Peyer's patch (tissue), 4 donors: ENCODE data around the gene STK39. TPM values are rescaled to one million over a fixed set of nuclear protein-coding genes. Genes with fewer than 3 reads are reported as not detected.
A peak's percentile ranks its signal among the peaks of the same experiment; 100 is the strongest.

Source experiments
- DNase-seq, 3 donors: peaks; one replicate each; pipeline ENCODE4 v3.0.0-alpha.2; 2017 to 2019
- H3K27ac ChIP-seq, 4 donors: fragments of 200-600 bp; sonication (generic); one replicate each; pipeline ENCODE4 v1.5.1; 2016 to 2019
- H3K27me3 ChIP-seq, 2 donors: fragments of 200-600 bp; sonication (generic); one replicate each; pipeline ENCODE4 v1.5.1; 2019
- H3K36me3 ChIP-seq, 3 donors: fragments of 200-600 bp; sonication (generic); one replicate each; pipeline ENCODE4 v1.5.1; 2016 to 2019
- H3K4me1 ChIP-seq, 4 donors: fragments of 200-600 bp; sonication (generic); one replicate each; pipeline ENCODE4 v1.5.1; 2016 to 2019
- H3K4me3 ChIP-seq, 4 donors: fragments of 200-600 bp; sonication (generic); 1 replicate in 3 of 4; 2 replicates in 1 of 4; pipeline ENCODE4 v1.5.1; 2016 to 2019; ENCODE audit warnings: mild to moderate bottlenecking in 1 of 4
- H3K9me3 ChIP-seq, 4 donors: fragments of 200-600 bp; sonication (generic); one replicate each; pipeline ENCODE4 v1.5.1; 2016 to 2019; ENCODE audit warnings: mild to moderate bottlenecking in 1 of 4
- CTCF ChIP-seq, 6 experiments: fragments of 450-650 bp in 4 of 6; fragments of 200-600 bp in 2 of 6; sonication (generic) in 1 of 6; IDR thresholded peaks; one replicate each; pipeline ENCODE4 v1.5.1; 2017 to 2019; ENCODE audit warnings: antibody characterized with exemption in 6 of 6, mild to moderate bottlenecking in 3 of 6, moderate library complexity in 1 of 6
- POLR2A ChIP-seq, 2 donors: fragments of 450-650 bp; IDR thresholded peaks; one replicate each; pipeline ENCODE4 v1.5.1; 2017; ENCODE audit warnings: antibody characterized with exemption in 2 of 2, mild to moderate bottlenecking in 2 of 2, moderate library complexity in 2 of 2
- total RNA-seq, 4 donors: library from RNA; depleted of rRNA; stranded (reverse); fragments of >200 nt; gene quantifications; one replicate each; pipeline ENCODE4 v1.1.0, GENCODE V29; 2016

STK39 gene
- total RNA-seq, 4 donors from 2014 or later: 39.6 to 55.9 (median 51.0) TPM

DNA sequence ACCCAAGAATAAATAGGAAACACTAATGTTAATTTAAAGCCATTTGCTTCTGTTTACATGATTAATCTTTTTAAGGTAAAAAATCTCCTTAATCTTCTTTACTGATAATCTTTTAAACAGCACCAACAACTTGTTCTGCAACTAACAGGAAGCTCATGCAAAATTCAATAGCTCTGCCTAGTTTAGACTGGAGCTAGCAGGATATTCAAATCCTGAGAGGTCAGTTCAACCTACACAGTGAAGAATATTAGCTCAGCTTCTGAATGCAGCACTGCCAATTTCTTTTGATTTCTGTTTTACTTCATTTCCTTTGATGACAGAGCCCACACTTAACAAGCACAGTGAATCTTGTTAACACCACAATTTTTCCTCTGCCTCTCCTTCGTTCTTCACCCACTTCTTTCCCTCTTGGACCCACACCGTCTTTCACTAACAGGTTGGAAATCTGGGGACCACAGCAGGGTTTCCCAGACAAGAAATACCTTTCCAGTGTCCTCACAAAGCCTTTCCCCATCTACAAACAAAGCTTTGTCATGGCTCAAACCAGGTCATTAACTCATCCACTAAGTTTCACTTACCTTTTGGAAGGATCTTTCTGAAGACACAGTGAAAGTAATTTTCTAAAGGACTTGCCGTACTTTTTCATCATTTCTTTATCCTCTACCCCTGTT, 109.8 kb downstream of the STK39 start:
- Histone ChIP-seq H3K9me3 (no peaks in the 10 kb centered on the region), H3K4me1 (no peaks in the 10 kb centered on the region), H3K4me3 (no peak overlapping the region), H3K27me3 (no peaks in the 10 kb centered on the region), H3K36me3 (peaks cover 0 to 16% (median 4%) of the 10 kb centered on the region in 3 donors), H3K27ac (no peak overlapping the region)
- no peak for DNase-seq
- TF ChIP-seq CTCF (IDR thresholded peaks at IDR 0.05): no peak
- TF ChIP-seq POLR2A (IDR thresholded peaks at IDR 0.05): no peak

- Histone ChIP-seq H3K27ac (no peak overlapping the region), H3K27me3 (no peaks in the 10 kb centered on the region), H3K4me3 (no peak overlapping the region), H3K36me3 (peaks cover 0 to 16% (median 4%) of the 10 kb centered on the region in 3 donors), H3K9me3 (no peaks in the 10 kb centered on the region), H3K4me1 (no peaks in the 10 kb centered on the region)
- TF ChIP-seq CTCF (IDR thresholded peaks at IDR 0.05): peak in 5 of 6 experiments; percentile 39 to 80 (median 70)
- no peak for TF ChIP-seq POLR2A (IDR thresholded peaks at IDR 0.05)
- DNase-seq: no peak
These were observed 110.9 kb downstream of the STK39 start for GRCh38 chr2:168136392-168136977.

GRCh38 chr2:168135630-168136029, 111.8 kb downstream of the STK39 start:
- Histone ChIP-seq H3K4me3 (no peak overlapping the region), H3K27ac (no peak overlapping the region), H3K4me1 (no peaks in the 10 kb centered on the region), H3K27me3 (no peaks in the 10 kb centered on the region), H3K36me3 (peaks cover 0 to 16% (median 4%) of the 10 kb centered on the region in 3 donors), H3K9me3 (no peaks in the 10 kb centered on the region)
- no peak for TF ChIP-seq CTCF (IDR thresholded peaks at IDR 0.05)
- TF ChIP-seq POLR2A (IDR thresholded peaks at IDR 0.05): no peak
- no peak for DNase-seq

DNA sequence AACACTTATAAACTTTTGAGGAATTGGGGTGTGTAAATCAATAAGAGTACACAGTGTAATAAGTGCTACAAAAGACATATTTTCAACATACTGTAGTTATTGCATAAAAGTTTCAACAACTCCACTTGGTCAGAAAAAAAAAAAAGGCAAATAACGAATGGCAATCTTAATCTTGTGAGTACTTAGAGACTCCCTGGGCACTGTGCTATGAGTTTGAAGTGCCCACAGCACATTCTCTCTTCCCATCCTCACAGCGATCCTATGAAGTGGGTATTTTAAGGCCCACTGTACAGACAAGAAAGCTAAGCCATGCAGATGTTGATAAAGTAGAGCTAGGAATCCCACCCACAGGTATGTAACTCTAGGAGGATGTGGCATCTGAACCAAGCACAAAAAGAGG, 112.3 kb downstream of the STK39 start:
- Histone ChIP-seq H3K27ac (no peak overlapping the region), H3K4me1 (no peaks in the 10 kb centered on the region), H3K4me3 (no peak overlapping the region), H3K36me3 (peaks cover 0 to 14% (median 3%) of the 10 kb centered on the region in 3 donors), H3K9me3 (no peaks in the 10 kb centered on the region), H3K27me3 (no peaks in the 10 kb centered on the region)
- no peak for DNase-seq
- TF ChIP-seq POLR2A (IDR thresholded peaks at IDR 0.05): no peak

GRCh38 chr2:168134485-168134884, 112.9 kb downstream of the STK39 start:
- TF ChIP-seq CTCF (IDR thresholded peaks at IDR 0.05) (no peak), POLR2A (IDR thresholded peaks at IDR 0.05) (no peak)
- Histone ChIP-seq H3K36me3 (peaks cover 0 to 10% (median 0%) of the 10 kb centered on the region in 3 donors), H3K4me1 (no peaks in the 10 kb centered on the region), H3K27me3 (no peaks in the 10 kb centered on the region), H3K9me3 (no peaks in the 10 kb centered on the region), H3K27ac (no peak overlapping the region), H3K4me3 (no peak overlapping the region)
- DNase-seq: no peak

GRCh38 chr2:168132389-168132788, 115.0 kb downstream of the STK39 start:
- Histone ChIP-seq H3K27ac (no peak overlapping the region), H3K4me1 (no peaks in the 10 kb centered on the region), H3K36me3 (peaks cover 0 to 13% (median 0%) of the 10 kb centered on the region in 3 donors), H3K4me3 (no peak overlapping the region), H3K27me3 (no peaks in the 10 kb centered on the region), H3K9me3 (no peaks in the 10 kb centered on the region)
- TF ChIP-seq CTCF (IDR thresholded peaks at IDR 0.05): no peak
- no peak for TF ChIP-seq POLR2A (IDR thresholded peaks at IDR 0.05)
- no peak for DNase-seq
